ENCODE results near the gene MNAT1.

Gene MNAT1

DNA sequence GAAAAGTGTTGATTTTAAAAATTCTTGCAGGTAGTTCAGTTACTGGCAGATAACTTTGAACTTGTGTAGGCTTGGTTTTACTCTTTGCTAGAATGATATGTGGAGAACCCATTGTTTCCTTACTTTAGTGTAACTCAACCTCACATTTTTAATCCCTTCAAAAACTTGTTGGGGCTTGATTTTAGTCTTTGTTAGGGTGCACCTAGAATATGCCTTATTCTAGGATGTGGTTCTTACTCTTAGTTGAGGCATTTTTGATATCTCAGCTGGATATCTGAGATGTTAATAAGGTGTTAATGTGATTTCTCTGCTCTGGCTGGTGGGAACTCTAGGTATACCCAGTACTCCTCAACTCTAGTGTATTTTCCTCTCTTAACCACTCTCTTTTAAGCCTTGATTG lies 10.0 kb downstream of the MNAT1 start:
- no peak overlapping the region for H3K4me3 ChIP-seq (ENCODE audit: low read length, poor library complexity, severe bottlenecking)
- H3K36me3 ChIP-seq (ENCODE audit: insufficient read depth, low read length): no peaks in the 10 kb centered on the region
- H3K4me1 ChIP-seq (ENCODE audit: insufficient read depth, low read length, poor library complexity, severe bottlenecking): peaks cover 11% of the 10 kb centered on the region
- H3K9me3 ChIP-seq (ENCODE audit: insufficient read depth, low read depth, low read length): no peaks in the 10 kb centered on the region
- peaks cover 92% of the 10 kb centered on the region for H3K79me2 ChIP-seq (ENCODE audit: insufficient read depth, low read length)
- peaks cover 11% of the 10 kb centered on the region for H4K20me1 ChIP-seq (ENCODE audit: insufficient read depth, low read length, poor library complexity, severe bottlenecking)
- H3K4me2 ChIP-seq (ENCODE audit: low read depth, low read length, poor library complexity, severe bottlenecking): no peak overlapping the region
- H3K9me2 ChIP-seq (replicated peaks; ENCODE audit: low read depth, low read length): no peaks in the 10 kb centered on the region
- TF ChIP-seq CTCF (conservative IDR thresholded peaks at IDR 0.05; ENCODE audit: low read length) (no peak), EZH2phosphoT487 (IDR thresholded peaks at IDR 0.05; ENCODE audit: borderline replicate concordance) (no peak)
- H3K27me3 ChIP-seq (ENCODE audit: insufficient read depth, low read length, poor library complexity, severe bottlenecking): no peaks in the 10 kb centered on the region
- H3K9ac ChIP-seq (ENCODE audit: low read depth, low read length, poor library complexity, severe bottlenecking): no peak overlapping the region
- no peaks in the 10 kb centered on the region for H3F3A ChIP-seq (ENCODE audit: low read depth)
- H2AFZ ChIP-seq (ENCODE audit: low read length): no peak overlapping the region

- no peaks in the 10 kb centered on the region for H3K9me3 ChIP-seq (ENCODE audit: insufficient read depth, low read depth, low read length)
- no peaks in the 10 kb centered on the region for H4K20me1 ChIP-seq (ENCODE audit: insufficient read depth, low read length, poor library complexity, severe bottlenecking)
- peaks cover 78% of the 10 kb centered on the region for H3K79me2 ChIP-seq (ENCODE audit: insufficient read depth, low read length)
- TF ChIP-seq EZH2phosphoT487 (IDR thresholded peaks at IDR 0.05; ENCODE audit: borderline replicate concordance) (no peak), CTCF (conservative IDR thresholded peaks at IDR 0.05; ENCODE audit: low read length) (no peak)
- peak overlapping the region; percentile 70 for H3K4me2 ChIP-seq (ENCODE audit: low read depth, low read length, poor library complexity, severe bottlenecking)
- H3K27me3 ChIP-seq (ENCODE audit: insufficient read depth, low read length, poor library complexity, severe bottlenecking): no peaks in the 10 kb centered on the region
- peaks cover 63% of the 10 kb centered on the region for H3K4me1 ChIP-seq (ENCODE audit: insufficient read depth, low read length, poor library complexity, severe bottlenecking)
- H2AFZ ChIP-seq (ENCODE audit: low read length): peak overlapping the region; percentile 2; the same call in 1 of the 2 replicates
- no peaks in the 10 kb centered on the region for H3K36me3 ChIP-seq (ENCODE audit: insufficient read depth, low read length)
- H3F3A ChIP-seq (ENCODE audit: low read depth): peaks cover 9% of the 10 kb centered on the region
- H3K4me3 ChIP-seq (ENCODE audit: low read length, poor library complexity, severe bottlenecking): peak overlapping the region; percentile 60
- H3K9me2 ChIP-seq (replicated peaks; ENCODE audit: low read depth, low read length): no peaks in the 10 kb centered on the region
- peak overlapping the region; percentile 35 for H3K9ac ChIP-seq (ENCODE audit: low read depth, low read length, poor library complexity, severe bottlenecking)
Observed at GRCh38 chr14:60753264-60754119, 18.9 kb downstream of the MNAT1 start.

GRCh38 chr14:60756847-60757246 lies 22.3 kb downstream of the MNAT1 start:
- H3K27me3 ChIP-seq (ENCODE audit: insufficient read depth, low read length, poor library complexity, severe bottlenecking): no peaks in the 10 kb centered on the region
- no peak overlapping the region for H2AFZ ChIP-seq (ENCODE audit: low read length)
- no peaks in the 10 kb centered on the region for H3K9me2 ChIP-seq (replicated peaks; ENCODE audit: low read depth, low read length)
- TF ChIP-seq CTCF (conservative IDR thresholded peaks at IDR 0.05; ENCODE audit: low read length): no peak
- no peak for TF ChIP-seq EZH2phosphoT487 (IDR thresholded peaks at IDR 0.05; ENCODE audit: borderline replicate concordance)
- H3F3A ChIP-seq (ENCODE audit: low read depth): peaks cover 9% of the 10 kb centered on the region
- H3K4me2 ChIP-seq (ENCODE audit: low read depth, low read length, poor library complexity, severe bottlenecking): peak overlapping the region; percentile 70
- peak overlapping the region; percentile 28 for H3K9ac ChIP-seq (ENCODE audit: low read depth, low read length, poor library complexity, severe bottlenecking)
- H3K9me3 ChIP-seq (ENCODE audit: insufficient read depth, low read depth, low read length): no peaks in the 10 kb centered on the region
- H3K36me3 ChIP-seq (ENCODE audit: insufficient read depth, low read length): no peaks in the 10 kb centered on the region
- no peaks in the 10 kb centered on the region for H4K20me1 ChIP-seq (ENCODE audit: insufficient read depth, low read length, poor library complexity, severe bottlenecking)
- peaks cover 84% of the 10 kb centered on the region for H3K4me1 ChIP-seq (ENCODE audit: insufficient read depth, low read length, poor library complexity, severe bottlenecking)
- peaks cover 80% of the 10 kb centered on the region for H3K79me2 ChIP-seq (ENCODE audit: insufficient read depth, low read length)
- no peak overlapping the region for H3K4me3 ChIP-seq (ENCODE audit: low read length, poor library complexity, severe bottlenecking)
